Measurements from ENCODE around the gene DOCK7. TPM values are rescaled to one million over a fixed set of nuclear protein-coding genes. Genes with fewer than 3 reads are reported as not detected.

The DOCK7 gene
- total and polyA plus RNA-seq, 2 of the 13 experiments (the other 11 are each of a cell fraction or from before 2014, with no cell fraction given) = 45.7 to 67.2 TPM

DNA sequence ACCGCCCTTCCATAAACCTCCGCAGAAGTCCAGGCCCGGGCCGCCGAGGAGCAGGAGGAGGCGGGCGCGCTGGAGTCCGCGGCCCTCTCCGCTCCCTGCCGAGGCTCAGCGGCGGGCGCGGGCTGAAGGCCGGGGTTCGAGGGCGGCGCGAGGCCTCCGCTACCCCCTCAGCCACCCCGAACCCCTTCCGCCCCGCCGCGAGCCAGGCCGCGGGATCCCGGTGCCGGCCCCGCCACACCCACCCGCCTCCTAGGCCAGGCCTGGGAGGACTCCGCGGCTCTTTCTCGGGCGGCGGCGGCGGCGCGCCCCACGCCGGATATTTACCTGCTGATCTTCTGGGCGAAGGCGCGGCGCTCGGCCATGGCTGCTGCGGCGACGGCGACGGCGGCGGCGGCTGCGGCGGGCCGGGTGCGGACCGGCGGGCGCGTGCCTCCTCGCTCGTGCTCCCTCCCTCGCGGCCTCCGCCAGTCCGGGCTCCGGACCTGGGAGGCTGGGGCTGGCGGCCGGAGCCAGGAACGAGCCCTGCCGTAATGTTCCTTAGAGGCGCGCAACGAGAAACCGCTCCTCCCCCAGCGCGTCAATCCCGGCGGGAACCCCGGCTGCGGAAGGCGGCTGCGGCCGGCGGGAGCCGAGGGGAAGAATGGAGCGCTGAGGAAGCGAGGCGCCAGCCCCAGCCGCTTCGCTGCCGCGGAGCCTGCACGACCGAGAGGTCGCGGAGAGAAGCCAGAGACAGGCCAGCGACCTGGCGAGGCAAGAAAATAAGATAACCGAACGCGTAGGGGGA, at the start of gene DOCK7 (continued):
- no peak for TF ChIP-seq SCMH1 (CRISPR knock-in tag; IDR thresholded peaks at IDR 0.05; ENCODE audit: borderline replicate concordance)
- TF ChIP-seq SNRNP70 (IDR thresholded peaks at IDR 0.05; ENCODE audit: low read depth, low read length) = no peak
- TF ChIP-seq ZNF703 (CRISPR knock-in tag; IDR thresholded peaks at IDR 0.05; ENCODE audit: borderline replicate concordance) = no peak
- no peak for TF ChIP-seq ZNF572 (CRISPR knock-in tag; IDR thresholded peaks at IDR 0.05)
- peak; percentile 71; the same call in 1 of the 2 replicates for TF ChIP-seq ZNF788 (CRISPR knock-in tag; IDR thresholded peaks at IDR 0.05; ENCODE audit: borderline replicate concordance)
- TF ChIP-seq, protein P1, sequence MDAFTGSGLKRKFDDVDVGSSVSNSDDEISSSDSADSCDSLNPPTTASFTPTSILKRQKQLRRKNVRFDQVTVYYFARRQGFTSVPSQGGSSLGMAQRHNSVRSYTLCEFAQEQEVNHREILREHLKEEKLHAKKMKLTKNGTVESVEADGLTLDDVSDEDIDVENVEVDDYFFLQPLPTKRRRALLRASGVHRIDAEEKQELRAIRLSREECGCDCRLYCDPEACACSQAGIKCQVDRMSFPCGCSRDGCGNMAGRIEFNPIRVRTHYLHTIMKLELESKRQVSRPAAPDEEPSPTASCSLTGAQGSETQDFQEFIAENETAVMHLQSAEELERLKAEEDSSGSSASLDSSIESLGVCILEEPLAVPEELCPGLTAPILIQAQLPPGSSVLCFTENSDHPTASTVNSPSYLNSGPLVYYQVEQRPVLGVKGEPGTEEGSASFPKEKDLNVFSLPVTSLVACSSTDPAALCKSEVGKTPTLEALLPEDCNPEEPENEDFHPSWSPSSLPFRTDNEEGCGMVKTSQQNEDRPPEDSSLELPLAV (CRISPR knock-in tag; conservative IDR thresholded peaks at IDR 0.05; ENCODE audit: low read depth) = no peak
- TF ChIP-seq, protein P2, sequence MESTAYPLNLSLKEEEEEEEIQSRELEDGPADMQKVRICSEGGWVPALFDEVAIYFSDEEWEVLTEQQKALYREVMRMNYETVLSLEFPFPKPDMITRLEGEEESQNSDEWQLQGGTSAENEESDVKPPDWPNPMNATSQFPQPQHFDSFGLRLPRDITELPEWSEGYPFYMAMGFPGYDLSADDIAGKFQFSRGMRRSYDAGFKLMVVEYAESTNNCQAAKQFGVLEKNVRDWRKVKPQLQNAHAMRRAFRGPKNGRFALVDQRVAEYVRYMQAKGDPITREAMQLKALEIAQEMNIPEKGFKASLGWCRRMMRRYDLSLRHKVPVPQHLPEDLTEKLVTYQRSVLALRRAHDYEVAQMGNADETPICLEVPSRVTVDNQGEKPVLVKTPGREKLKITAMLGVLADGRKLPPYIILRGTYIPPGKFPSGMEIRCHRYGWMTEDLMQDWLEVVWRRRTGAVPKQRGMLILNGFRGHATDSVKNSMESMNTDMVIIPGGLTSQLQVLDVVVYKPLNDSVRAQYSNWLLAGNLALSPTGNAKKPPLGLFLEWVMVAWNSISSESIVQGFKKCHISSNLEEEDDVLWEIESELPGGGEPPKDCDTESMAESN (CRISPR knock-in tag; conservative IDR thresholded peaks at IDR 0.05) = peak; percentile 94
- peak; percentile 95 for TF ChIP-seq ZFP36 (IDR thresholded peaks at IDR 0.05; ENCODE audit: borderline replicate concordance, low read depth, low read length, partially characterized antibody)
- TF ChIP-seq ZNF550 (CRISPR knock-in tag; IDR thresholded peaks at IDR 0.05; ENCODE audit: borderline replicate concordance) = no peak
- no peak for TF ChIP-seq PAF1 (CRISPR knock-in tag; IDR thresholded peaks at IDR 0.05)
- 0 out of 2 replicates have a peak, but pooled peaks have one; percentile 23 for TF ChIP-seq ZIK1 (CRISPR knock-in tag; IDR thresholded peaks at IDR 0.05; ENCODE audit: borderline replicate concordance, low read depth)

Data from HepG2 (cell line).